Activated B cell treated with CpG ODN at 0.5 μM for 24 hours (primary cell): Measurements from ENCODE around the gene RAB12. TPM values are rescaled to one million over a fixed set of nuclear protein-coding genes. Genes with fewer than 3 reads are reported as not detected.

Experiments used
- ATAC-seq: fragments of 200-7000 bp; cut with Tn5 transposase; one replicate; pipeline ENCODE4 v1.10.0; 2021; ENCODE audit warnings: low read depth, mild to moderate bottlenecking, moderate library complexity
- CTCF ChIA-PET: fragments of 350-600 bp; sonication (Branson Sonifier 250); formaldehyde crosslinking; loops from one replicate; lab custom pipeline; 2021; ENCODE audit warnings: antibody characterized with exemption; lab: Charles Lee
- POLR2A ChIA-PET: fragments of 350-600 bp; sonication (Branson Sonifier 250); formaldehyde crosslinking; loops from one replicate; lab custom pipeline; 2021; ENCODE audit warnings: antibody characterized with exemption; lab: Charles Lee
- DNase-seq: peaks from one replicate; pipeline ENCODE4 v3.0.0; 2022
- H3K27ac Mint-ChIP-seq: one replicate; pipeline ENCODE4 v1.8.0; 2020; ENCODE audit warnings: mixed read lengths
- H3K27me3 Mint-ChIP-seq: one replicate; pipeline ENCODE4 v1.8.0; 2021; ENCODE audit warnings: mixed read lengths
- H3K36me3 Mint-ChIP-seq: one replicate; pipeline ENCODE4 v1.8.0; 2021; ENCODE audit warnings: low read depth, mixed read lengths
- H3K4me1 Mint-ChIP-seq: one replicate; pipeline ENCODE4 v1.8.0; 2021; ENCODE audit warnings: mixed read lengths
- H3K4me3 Mint-ChIP-seq: one replicate; pipeline ENCODE4 v1.8.0; 2020; ENCODE audit warnings: mild to moderate bottlenecking, mixed read lengths
- H3K9me3 Mint-ChIP-seq: one replicate; pipeline ENCODE4 v1.8.0; 2020; ENCODE audit warnings: mixed read lengths
- CTCF ChIP-seq: fragments of 200-600 bp; IDR thresholded peaks from one replicate; pipeline ENCODE4 v1.8.0; 2022; ENCODE audit warnings: antibody characterized with exemption, mild to moderate bottlenecking
- intact Hi-C: fragments of 100-400 bp; cut with micrococcal nuclease; formaldehyde crosslinking; loops from one replicate; pipeline ENCODE4 v1.15.1; 2024
- total RNA-seq: library from RNA; stranded (reverse); gene quantifications from 2 replicates; pipeline ENCODE4 v1.2.3, GENCODE V29; 2022

Gene RAB12
- total RNA-seq, 1 donor from 2014 or later: 27.5 TPM

- intact Hi-C loops: no loop called here
- TF ChIP-seq CTCF: no peak
- Mint-ChIP-seq H3K27me3 (no peaks in the 10 kb centered on the region), H3K4me1 (no peaks in the 10 kb centered on the region), H3K9me3 (no peaks in the 10 kb centered on the region), H3K4me3 (no peak overlapping the region), H3K36me3 (no peaks in the 10 kb centered on the region), H3K27ac (no peak overlapping the region)
- ATAC-seq (no peak), DNase-seq (no peak)
- POLR2A ChIA-PET: no interaction called here
- CTCF ChIA-PET: no interaction called here
Measured at GRCh38 chr18:8684577-8684976, 75.3 kb downstream of the RAB12 start.

GRCh38 chr18:8685141-8685913, 76.1 kb downstream of the RAB12 start:
- Mint-ChIP-seq H3K27ac (no peak overlapping the region), H3K36me3 (no peaks in the 10 kb centered on the region), H3K9me3 (no peaks in the 10 kb centered on the region), H3K27me3 (no peaks in the 10 kb centered on the region), H3K4me1 (no peaks in the 10 kb centered on the region), H3K4me3 (no peak overlapping the region)
- intact Hi-C loops: no loop called here
- no peak for TF ChIP-seq CTCF
- CTCF ChIA-PET: interaction anchor here (1.3 kb wide), 1 partner anchor 11 kb away, joined by 4 read pairs; no protein-coding TSS in a partner anchor
- ATAC-seq: no peak
- POLR2A ChIA-PET: no interaction called here
- no peak for DNase-seq

- CTCF ChIA-PET: interaction anchor here (1.3 kb wide), 1 partner anchor 11 kb away, joined by 4 read pairs; no protein-coding TSS in a partner anchor
- no peak for DNase-seq
- TF ChIP-seq CTCF: no peak
- Mint-ChIP-seq H3K36me3 (no peaks in the 10 kb centered on the region), H3K9me3 (no peaks in the 10 kb centered on the region), H3K27me3 (no peaks in the 10 kb centered on the region), H3K27ac (no peak overlapping the region), H3K4me3 (no peak overlapping the region), H3K4me1 (no peaks in the 10 kb centered on the region)
- POLR2A ChIA-PET: no interaction called here
- ATAC-seq: no peak
- intact Hi-C loops: no loop called here
Measured at GRCh38 chr18:8685914-8686216, 76.6 kb downstream of the RAB12 start.

GRCh38 chr18:8686611-8687010, 77.4 kb downstream of the RAB12 start:
- Mint-ChIP-seq H3K9me3 (no peaks in the 10 kb centered on the region), H3K27me3 (no peaks in the 10 kb centered on the region), H3K4me1 (no peaks in the 10 kb centered on the region), H3K4me3 (no peak overlapping the region), H3K36me3 (no peaks in the 10 kb centered on the region), H3K27ac (no peak overlapping the region)
- intact Hi-C loops: no loop called here
- ATAC-seq (no peak), DNase-seq (no peak)
- ChIA-PET CTCF (interaction anchor here (1.3 kb wide), 1 partner anchor 10 kb away, joined by 4 read pairs; no protein-coding TSS in a partner anchor), POLR2A (no interaction called here)
- no peak for TF ChIP-seq CTCF

- CTCF ChIA-PET: interaction anchor here (1.5 kb wide), 1 partner anchor 9 kb away, joined by 4 read pairs; no protein-coding TSS in a partner anchor
- no peak for DNase-seq
- Mint-ChIP-seq H3K9me3 (no peaks in the 10 kb centered on the region), H3K27me3 (no peaks in the 10 kb centered on the region), H3K4me3 (no peak overlapping the region), H3K27ac (no peak overlapping the region), H3K4me1 (no peaks in the 10 kb centered on the region), H3K36me3 (no peaks in the 10 kb centered on the region)
- ATAC-seq: no peak
- POLR2A ChIA-PET: interaction anchor here (0.7 kb wide), 1 partner anchor 377 kb away, joined by 10 read pairs; no protein-coding TSS in a partner anchor
- intact Hi-C loops: no loop called here
- no peak for TF ChIP-seq CTCF
Measured at GRCh38 chr18:8688216-8688800, 79.1 kb downstream of the RAB12 start.
